GM23338 (cell line): ENCODE results near the gene DIP2C. TPM values are rescaled to one million over a fixed set of nuclear protein-coding genes. Genes with fewer than 3 reads are reported as not detected.

ENCODE experiments used
- ATAC-seq: fragments of 200-7000 bp; cut with Tn5 transposase; 3 replicates; pipeline ENCODE4 v1.9.1; 2020
- DNase-seq: peaks from one replicate; pipeline ENCODE4 v3.0.0-alpha.2; 2015; ENCODE audit warnings: low spot score
- H2AFZ ChIP-seq: fragments of 200-600 bp; sonication (generic); 2 replicates; pipeline ENCODE4 v1.8.0; 2016; ENCODE audit warnings: antibody characterized with exemption, mild to moderate bottlenecking, moderate library complexity
- H3F3A ChIP-seq: fragments of 200-600 bp; sonication (generic); replicated peaks from 2 replicates; pipeline ENCODE4 v1.8.0; 2017; ENCODE audit warnings: antibody characterized with exemption, mixed run types, low read depth
- H3K27ac ChIP-seq: fragments of 200-600 bp; sonication (generic); 2 replicates; pipeline ENCODE4 v1.6.1; 2016; ENCODE audit warnings: low read depth
- H3K27me3 ChIP-seq: fragments of 200-600 bp; sonication (generic); 2 replicates; pipeline ENCODE4 v1.8.0; 2016; ENCODE audit warnings: mild to moderate bottlenecking, mixed run types, moderate library complexity; ENCODE audit not compliant: insufficient read depth
- H3K36me3 ChIP-seq: fragments of 200-600 bp; sonication (generic); 2 replicates; pipeline ENCODE4 v1.8.0; 2016; ENCODE audit warnings: mild to moderate bottlenecking; ENCODE audit not compliant: insufficient read depth
- H3K4me1 ChIP-seq: fragments of 200-600 bp; sonication (generic); 2 replicates; pipeline ENCODE4 v1.8.0; 2016; ENCODE audit warnings: mild to moderate bottlenecking, moderate library complexity; ENCODE audit not compliant: insufficient read depth
- H3K4me2 ChIP-seq: fragments of 200-600 bp; sonication (generic); 2 replicates; pipeline ENCODE4 v1.7.1; 2017; ENCODE audit warnings: mixed run types
- H3K4me3 ChIP-seq: fragments of 200-600 bp; sonication (generic); 2 replicates; pipeline ENCODE4 v1.6.1; 2016; ENCODE audit warnings: mixed run types
- H3K79me2 ChIP-seq: fragments of 200-600 bp; sonication (generic); replicated peaks from 2 replicates; pipeline ENCODE4 v1.8.0; 2017; ENCODE audit warnings: mild to moderate bottlenecking; ENCODE audit not compliant: insufficient read depth
- H3K9me2 ChIP-seq: fragments of 200-600 bp; sonication (generic); 2 replicates; pipeline ENCODE4 v1.8.0; 2017; ENCODE audit not compliant: insufficient read depth
- H4K20me1 ChIP-seq: fragments of 200-600 bp; sonication (generic); replicated peaks from 2 replicates; pipeline ENCODE4 v1.8.0; 2017; ENCODE audit warnings: mild to moderate bottlenecking; ENCODE audit not compliant: insufficient read depth
- H3K27ac Mint-ChIP-seq: 2 replicates; pipeline ENCODE4 v1.8.0; 2020; ENCODE audit warnings: inconsistent platforms, mild to moderate bottlenecking, moderate library complexity, mixed read lengths
- H3K27me3 Mint-ChIP-seq: 3 replicates; pipeline ENCODE4 v1.8.0; 2022; ENCODE audit warnings: low read depth, mild to moderate bottlenecking, moderate library complexity, mixed read lengths, inconsistent platforms; ENCODE audit not compliant: insufficient read depth, poor library complexity
- H3K36me3 Mint-ChIP-seq: 3 replicates; pipeline ENCODE4 v1.8.0; 2021; ENCODE audit warnings: low read depth, mild to moderate bottlenecking, inconsistent platforms, moderate library complexity, mixed read lengths
- H3K4me1 Mint-ChIP-seq: 3 replicates; pipeline ENCODE4 v1.8.0; 2020; ENCODE audit warnings: mild to moderate bottlenecking, inconsistent platforms, mixed read lengths
- H3K4me3 Mint-ChIP-seq: 3 replicates; pipeline ENCODE4 v1.8.0; 2021; ENCODE audit warnings: moderate library complexity, mild to moderate bottlenecking, inconsistent platforms, mixed read lengths
- H3K9me3 Mint-ChIP-seq: 3 replicates; pipeline ENCODE4 v1.8.0; 2020; ENCODE audit warnings: moderate library complexity, mild to moderate bottlenecking, inconsistent platforms, mixed read lengths
- CREB1 ChIP-seq: fragments of 250-450 bp; sonication (Bioruptor Pico); IDR thresholded peaks from 2 replicates; pipeline ENCODE4 v1.5.0; 2020; ENCODE audit warnings: low read depth, mild to moderate bottlenecking, moderate library complexity
- ETS1 ChIP-seq: IDR thresholded peaks from 2 replicates; pipeline ENCODE4 v1.6.1; 2016; ENCODE audit warnings: antibody characterized with exemption
- EZH2phosphoT487 ChIP-seq: fragments of 200-600 bp; sonication (generic); IDR thresholded peaks from one replicate; pipeline ENCODE4 v1.8.1; 2018; ENCODE audit warnings: antibody characterized with exemption; ENCODE audit not compliant: unreplicated experiment
- STAT1 ChIP-seq: IDR thresholded peaks from one replicate; pipeline ENCODE4 v1.6.1; 2016; ENCODE audit warnings: antibody characterized with exemption; ENCODE audit not compliant: unreplicated experiment
- ZNF331 ChIP-seq: fragments of 250-450 bp; sonication (Bioruptor Pico); IDR thresholded peaks from 2 replicates; pipeline ENCODE4 v1.5.0; 2020; ENCODE audit warnings: low read depth, mild to moderate bottlenecking, moderate library complexity
- ZNF462 ChIP-seq: fragments of 250-450 bp; sonication (Bioruptor Pico); IDR thresholded peaks from 2 replicates; pipeline ENCODE4 v1.5.0; 2020; ENCODE audit warnings: mild to moderate bottlenecking, moderate library complexity
- polyA plus RNA-seq: library from polyadenylated mRNA; unstranded; fragments of >200 nt; fragmentation: Nextera tagmentation; extraction: Ambion mirVana; gene quantifications from 2 replicates; pipeline ENCODE4 v1.2.1, GENCODE V29; 2016
- total RNA-seq: library from RNA; depleted of rRNA; stranded (reverse); fragments of >200 nt; shearing (Covaris generic); gene quantifications from 2 replicates; pipeline ENCODE4 v1.2.3, GENCODE V29; 2014

The DIP2C gene
- total and polyA plus RNA-seq, 2 experiments from 2014 or later = 5.1 to 7.7 TPM

GRCh38 chr10:670990-671389, 18.5 kb downstream of the DIP2C start:
- ATAC-seq (no peak), DNase-seq (no peak)
- H3K4me1 ChIP-seq = no peaks in the 10 kb centered on the region
- no peak overlapping the region for H3K27ac Mint-ChIP-seq
- H3K4me3 Mint-ChIP-seq = no peak overlapping the region; the same call in 2 of the 3 replicates
- no peak overlapping the region for H2AFZ ChIP-seq
- peaks cover 11% of the 10 kb centered on the region for H3K9me3 Mint-ChIP-seq
- no peak overlapping the region for H3K27ac ChIP-seq
- H3K9me2 ChIP-seq = peaks cover 10% of the 10 kb centered on the region
- no peak overlapping the region for H3K4me3 ChIP-seq
- no peaks in the 10 kb centered on the region for H3K36me3 ChIP-seq
- H3K36me3 Mint-ChIP-seq = peaks cover 8% of the 10 kb centered on the region; the same call in 2 of the 3 replicates
- H3K27me3 ChIP-seq = no peaks in the 10 kb centered on the region
- H3K4me2 ChIP-seq = no peak overlapping the region
- H3K4me1 Mint-ChIP-seq = peaks cover 5% of the 10 kb centered on the region; the same call in 2 of the 3 replicates
- H3K79me2 ChIP-seq = peaks cover 73% of the 10 kb centered on the region
- TF ChIP-seq CREB1 (CRISPR knock-in tag) (no peak), STAT1 (no peak), ZNF462 (no peak)
- H3F3A ChIP-seq = peaks cover 34% of the 10 kb centered on the region
- H4K20me1 ChIP-seq = peaks cover 18% of the 10 kb centered on the region; the same call in 1 of the 2 replicates
- H3K27me3 Mint-ChIP-seq = peaks cover 9% of the 10 kb centered on the region

- H3K9me3 Mint-ChIP-seq = peaks cover 11% of the 10 kb centered on the region
- peaks cover 8% of the 10 kb centered on the region; the same call in 2 of the 3 replicates for H3K36me3 Mint-ChIP-seq
- DNase-seq (no peak), ATAC-seq (no peak)
- Histone ChIP-seq H3K27me3 (no peaks in the 10 kb centered on the region), H3K27ac (no peak overlapping the region), H3K4me2 (no peak overlapping the region), H3K36me3 (no peaks in the 10 kb centered on the region), H2AFZ (no peak overlapping the region), H3K9me2 (peaks cover 10% of the 10 kb centered on the region), H3F3A (peaks cover 34% of the 10 kb centered on the region), H4K20me1 (peaks cover 21% of the 10 kb centered on the region; the same call in 1 of the 2 replicates), H3K4me1 (no peaks in the 10 kb centered on the region), H3K4me3 (no peak overlapping the region), H3K79me2 (peaks cover 71% of the 10 kb centered on the region)
- peaks cover 10% of the 10 kb centered on the region for H3K27me3 Mint-ChIP-seq
- TF ChIP-seq ZNF331 = no peak
- no peak for TF ChIP-seq EZH2phosphoT487
- TF ChIP-seq ETS1 = no peak
- H3K4me3 Mint-ChIP-seq = no peak overlapping the region
- peaks cover 5% of the 10 kb centered on the region; the same call in 2 of the 3 replicates for H3K4me1 Mint-ChIP-seq
- H3K27ac Mint-ChIP-seq = no peak overlapping the region
Observed at GRCh38 chr10:670038-670437, 19.4 kb downstream of the DIP2C start.
